HG03565 (cell line): ENCODE results near the gene FRS2.
A peak's percentile ranks its signal among the peaks of the same experiment; 100 is the strongest.
"Not testable (repeated sequence)": the region's sequence is repeated elsewhere in the genome, so short reads cannot be mapped to it uniquely, and the experiment has no call there.

Source experiments
- ATAC-seq: cut with Tn5 transposase; IDR thresholded peaks from one replicate; pipeline ENCODE4 v1.9.1; 2021; ENCODE audit warnings: mild to moderate bottlenecking, moderate library complexity; ENCODE audit not compliant: unreplicated experiment

FRS2 gene, protein sequence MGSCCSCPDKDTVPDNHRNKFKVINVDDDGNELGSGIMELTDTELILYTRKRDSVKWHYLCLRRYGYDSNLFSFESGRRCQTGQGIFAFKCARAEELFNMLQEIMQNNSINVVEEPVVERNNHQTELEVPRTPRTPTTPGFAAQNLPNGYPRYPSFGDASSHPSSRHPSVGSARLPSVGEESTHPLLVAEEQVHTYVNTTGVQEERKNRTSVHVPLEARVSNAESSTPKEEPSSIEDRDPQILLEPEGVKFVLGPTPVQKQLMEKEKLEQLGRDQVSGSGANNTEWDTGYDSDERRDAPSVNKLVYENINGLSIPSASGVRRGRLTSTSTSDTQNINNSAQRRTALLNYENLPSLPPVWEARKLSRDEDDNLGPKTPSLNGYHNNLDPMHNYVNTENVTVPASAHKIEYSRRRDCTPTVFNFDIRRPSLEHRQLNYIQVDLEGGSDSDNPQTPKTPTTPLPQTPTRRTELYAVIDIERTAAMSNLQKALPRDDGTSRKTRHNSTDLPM

DNA sequence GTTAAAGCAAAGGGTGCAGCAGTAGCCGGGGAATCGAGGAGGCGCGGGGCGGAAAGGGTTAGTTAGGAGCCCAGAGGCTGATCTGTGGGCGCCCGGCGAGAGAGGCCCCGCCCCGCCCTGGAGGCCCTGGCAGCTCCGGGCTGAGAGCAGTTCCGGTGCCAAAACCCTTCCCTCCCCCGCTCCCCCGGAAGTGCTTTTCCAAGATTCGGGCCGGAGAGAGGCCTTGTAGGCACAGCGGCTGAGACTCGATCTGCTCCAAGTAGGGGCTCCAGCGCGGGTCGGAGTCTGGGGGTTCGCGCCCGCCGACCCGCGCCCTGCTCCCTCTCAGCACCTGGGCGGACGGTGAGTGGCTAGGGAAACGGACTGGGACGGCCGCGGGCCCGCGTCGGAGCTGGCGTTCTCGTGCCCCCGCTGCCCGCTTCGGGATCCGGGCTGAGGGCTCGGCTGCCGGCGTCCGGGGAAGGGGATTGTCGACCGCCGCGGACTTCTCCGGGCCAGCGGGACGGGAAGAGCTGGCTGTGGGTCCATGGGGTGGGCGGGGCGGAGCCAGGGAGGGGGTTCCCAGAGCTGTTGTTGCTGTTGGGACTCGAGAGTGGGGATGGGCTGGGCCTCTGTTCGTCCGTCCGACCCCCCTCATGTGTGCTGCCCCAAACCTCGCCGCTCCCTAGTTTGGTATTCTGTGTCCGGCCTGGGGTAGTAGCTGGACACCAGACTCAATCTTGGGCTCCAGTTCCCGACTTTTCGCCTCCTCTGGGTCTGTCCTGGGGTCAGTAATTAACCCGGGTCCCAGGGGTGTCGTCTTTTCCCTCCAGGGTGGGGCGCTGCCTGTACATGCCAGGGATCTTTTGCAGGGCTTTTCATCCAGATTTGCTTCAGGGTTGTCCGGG is at the start of gene FRS2:
TSS of gene FRS2 (plus strand) at position 200 of the 887 bp plus-strand sequence. CDS start 98,643 bp downstream, outside the sequence.
- ATAC-seq, result peak; percentile 80

DNA sequence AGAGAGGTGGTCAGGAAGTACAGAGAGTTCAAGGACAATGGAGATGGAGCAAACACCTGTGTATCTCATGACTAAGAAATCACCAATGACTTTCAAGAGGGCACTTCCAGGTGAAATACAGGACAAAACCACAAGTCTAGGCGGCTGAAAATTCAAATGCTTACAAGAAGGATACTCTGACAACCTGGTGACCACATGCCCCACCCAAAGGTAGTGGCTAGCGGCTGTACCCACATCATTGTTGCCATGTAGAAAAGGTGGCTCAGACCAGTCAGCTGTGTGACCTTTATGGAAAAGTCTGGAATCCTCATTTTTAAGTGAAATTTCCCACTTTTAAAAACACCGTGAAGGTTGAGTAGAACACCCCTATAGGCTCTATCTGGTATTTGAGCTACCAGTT is 48.6 kb upstream of the FRS2 start:
- no peak for ATAC-seq

DNA sequence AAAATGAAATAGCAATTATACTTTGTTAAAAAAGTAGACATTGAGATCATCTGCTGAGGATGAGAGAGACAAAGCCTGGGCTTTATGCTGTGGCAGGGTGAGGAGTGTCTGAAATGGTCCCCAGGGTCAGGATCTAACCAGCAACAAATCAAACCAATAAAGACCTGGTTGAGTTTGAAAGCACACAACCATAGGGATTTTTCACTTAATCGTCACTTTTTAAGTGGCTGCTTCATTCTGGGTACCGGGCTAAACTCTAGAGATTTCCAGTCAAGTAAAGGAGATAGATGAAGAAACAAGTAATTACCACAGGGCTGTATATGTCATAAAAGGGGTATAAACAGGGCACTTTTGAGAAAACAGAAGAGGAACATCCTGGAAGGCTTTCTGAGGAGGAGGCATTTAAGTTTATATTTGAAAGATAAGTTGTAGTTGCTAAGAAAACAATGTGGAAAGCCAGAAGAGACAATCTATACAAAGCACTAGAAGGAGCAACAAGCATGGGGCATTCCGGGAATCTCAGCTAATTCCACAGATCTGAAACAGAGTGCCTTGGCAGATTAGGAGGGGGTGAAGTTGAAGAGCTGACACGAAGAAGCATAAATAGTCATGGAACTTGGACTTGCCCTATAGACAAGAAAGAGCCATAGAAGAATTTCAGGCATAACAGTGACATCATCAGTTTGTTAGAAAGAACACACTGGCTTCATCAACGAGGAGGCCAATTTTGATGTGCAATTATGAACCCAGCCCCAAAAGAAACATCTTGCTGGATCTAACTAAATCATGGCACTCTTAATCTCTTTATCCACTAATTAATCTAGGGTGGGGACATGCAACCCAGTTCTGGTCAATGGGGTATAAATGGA is 46.9 kb upstream of the FRS2 start:
- ATAC-seq, result no peak

DNA sequence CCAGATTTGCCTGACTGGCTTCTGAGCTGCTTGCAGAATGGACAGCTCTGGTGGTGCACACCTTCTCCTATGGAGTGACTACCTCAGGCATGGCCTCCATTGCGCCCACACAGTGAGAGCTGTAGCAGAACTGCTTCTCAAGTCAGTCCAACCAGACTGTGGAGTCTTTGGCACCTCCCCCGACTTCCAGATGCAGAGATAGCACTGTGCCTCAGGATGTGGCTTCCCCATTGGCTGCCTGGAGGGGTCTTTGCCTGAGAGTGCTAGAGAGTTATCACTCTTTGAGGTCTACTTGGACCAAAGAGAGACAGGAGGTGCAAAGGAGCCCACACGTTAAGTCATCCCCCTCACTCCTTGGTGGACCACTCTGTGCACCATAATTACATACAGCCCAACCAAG is 44.8 kb upstream of the FRS2 start:
- no peak for ATAC-seq

DNA sequence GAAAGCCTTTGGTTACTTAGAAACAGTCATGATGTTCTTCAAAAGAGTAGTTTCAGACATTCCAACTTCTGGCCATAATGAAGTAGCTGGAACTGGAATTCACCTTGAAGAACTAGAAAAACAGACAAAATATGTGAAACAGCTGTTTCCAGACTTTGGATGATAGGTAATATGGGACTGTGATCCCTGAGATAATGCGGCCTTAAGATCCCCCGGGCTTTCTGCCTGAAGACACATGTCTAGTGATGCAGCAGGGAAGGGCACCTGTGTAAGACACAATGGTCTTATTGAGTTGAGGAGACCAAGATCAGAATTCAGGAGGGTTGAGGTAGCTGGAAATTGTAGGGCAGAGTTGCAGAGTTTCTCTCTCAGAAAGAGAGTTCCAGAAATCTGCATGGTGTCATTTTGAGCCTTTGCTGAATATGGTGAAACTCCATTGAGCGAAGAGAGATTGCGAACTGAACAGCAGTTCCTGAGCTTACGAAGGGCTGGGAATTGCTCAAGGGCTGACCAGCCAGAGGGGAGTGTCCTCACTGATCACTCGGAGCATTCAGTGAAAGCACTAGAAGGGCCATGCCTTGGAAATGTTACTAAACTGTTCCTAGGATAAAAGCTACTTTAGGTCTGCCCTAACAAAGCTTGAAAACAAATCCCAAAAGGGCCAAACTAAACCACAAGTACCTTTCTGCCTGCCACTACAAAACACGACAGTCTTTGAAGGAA is 41.7 kb upstream of the FRS2 start:
- ATAC-seq, result no peak

DNA sequence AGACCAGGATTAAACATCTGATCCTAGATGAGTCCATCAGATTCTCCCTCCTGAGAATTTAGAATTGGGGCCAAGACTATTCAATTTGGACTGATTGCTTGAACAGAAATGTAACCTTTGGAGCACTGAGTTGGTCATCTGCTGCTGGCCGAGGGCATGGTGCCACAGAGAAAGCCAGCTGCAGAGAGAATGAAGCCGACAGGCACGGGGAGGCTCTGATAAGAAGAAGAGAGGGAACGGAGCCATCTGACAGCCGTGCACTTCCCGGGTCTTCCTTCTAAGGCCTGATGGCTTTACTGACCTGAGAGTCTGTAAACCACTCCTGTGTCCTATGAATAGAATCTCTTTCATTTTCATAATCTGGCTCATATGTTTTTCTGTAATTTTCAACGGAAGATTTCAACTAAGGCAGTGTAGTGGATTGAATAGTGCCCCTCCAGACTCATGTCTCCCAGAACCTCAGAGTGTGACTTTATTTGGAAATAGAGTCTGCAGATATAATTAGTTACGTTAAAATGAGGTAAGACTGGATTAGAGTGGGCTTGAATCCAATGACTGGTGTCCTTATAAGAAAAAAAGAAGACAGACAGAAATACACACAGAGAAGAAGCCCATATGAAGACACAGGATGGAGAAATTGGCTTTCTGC is 39.1 kb upstream of the FRS2 start:
- ATAC-seq, result no peak

DNA sequence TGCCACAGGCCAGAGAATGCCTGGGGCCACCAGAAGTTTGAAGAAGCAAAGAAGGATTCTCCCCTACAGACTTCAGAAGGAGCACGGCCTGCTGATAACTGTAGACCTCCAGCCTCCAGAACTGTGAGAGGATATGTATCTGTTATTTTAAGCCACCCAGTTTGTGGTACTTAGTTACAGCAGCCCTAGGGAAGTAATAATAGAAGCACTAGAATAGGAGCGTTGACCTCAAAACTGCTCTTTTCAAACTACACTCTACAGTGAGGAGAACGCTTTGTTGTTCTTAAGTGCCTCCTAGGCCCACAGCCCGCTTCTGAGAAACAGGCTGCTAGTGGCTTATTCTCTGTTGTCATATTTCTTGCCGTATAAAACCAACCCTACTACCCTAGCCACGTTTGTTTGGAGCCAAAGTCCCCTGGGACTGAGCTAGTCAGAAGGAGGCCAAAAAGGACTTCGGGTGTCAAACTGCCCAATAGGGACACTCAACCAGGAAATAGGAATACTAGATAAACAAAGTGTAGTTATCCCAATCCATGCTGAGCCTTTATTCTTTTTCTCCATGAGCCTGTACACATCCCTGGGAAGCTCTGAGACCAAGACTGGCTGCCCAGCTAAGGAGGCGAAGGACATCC is 38.5 kb upstream of the FRS2 start:
- ATAC-seq, result no peak

DNA sequence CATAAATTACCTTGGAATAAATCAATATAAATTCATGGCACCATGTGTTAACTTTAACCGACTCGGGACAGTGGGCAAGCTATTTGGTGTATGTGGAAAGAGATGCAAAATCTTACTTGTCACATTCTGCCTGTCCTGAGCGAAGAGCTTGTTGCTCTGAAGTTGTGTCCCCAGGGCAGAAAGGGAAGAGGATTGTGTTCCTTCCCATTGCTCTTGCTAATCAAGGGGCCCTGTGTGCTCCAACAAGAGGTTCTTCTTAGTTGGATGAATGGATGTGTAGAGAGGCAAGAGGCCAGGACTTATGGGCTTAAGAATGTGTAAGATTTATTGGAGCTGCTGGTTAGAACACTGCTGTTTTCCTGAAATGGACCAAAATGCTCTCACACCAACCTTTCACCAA is 36.5 kb upstream of the FRS2 start:
- no peak for ATAC-seq

DNA sequence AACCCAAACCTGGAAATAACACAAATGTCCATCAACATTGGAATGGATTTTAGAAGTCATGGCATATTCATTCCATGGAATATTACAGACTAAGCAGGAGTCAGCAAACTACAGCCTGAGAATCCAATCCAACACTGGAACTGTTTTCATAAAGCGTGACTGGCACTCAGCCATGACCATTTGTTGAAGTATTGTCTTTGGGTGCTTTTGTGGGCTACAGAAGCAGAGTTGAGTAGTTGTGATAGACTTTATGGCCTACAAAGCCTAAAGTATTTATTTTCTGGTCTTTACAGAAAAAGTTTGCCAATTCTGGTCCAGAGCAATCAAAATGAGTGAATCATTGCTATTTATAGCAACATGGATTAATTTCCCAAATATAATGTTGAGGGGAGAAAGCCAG is 34.5 kb upstream of the FRS2 start:
- no peak for ATAC-seq

DNA sequence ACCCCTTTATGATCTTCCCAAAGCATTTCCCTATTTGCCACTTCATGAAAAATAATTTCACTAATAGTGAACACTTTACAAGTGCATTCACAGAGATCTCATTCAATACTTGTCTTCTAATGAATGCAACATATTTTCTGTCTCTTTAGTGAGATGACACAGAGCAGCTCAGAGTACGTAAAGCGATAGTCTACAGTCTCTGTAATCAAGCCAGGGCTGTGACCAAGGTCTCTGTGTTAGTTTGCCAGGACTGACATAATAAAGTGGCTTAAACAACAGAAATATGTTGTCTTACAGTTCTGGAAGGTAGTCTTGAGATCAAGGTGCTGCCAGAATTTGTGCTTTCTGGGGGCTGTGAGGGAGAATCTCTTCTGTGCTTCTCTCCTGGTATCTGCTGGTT is 33.1 kb upstream of the FRS2 start:
- ATAC-seq, result no peak

DNA sequence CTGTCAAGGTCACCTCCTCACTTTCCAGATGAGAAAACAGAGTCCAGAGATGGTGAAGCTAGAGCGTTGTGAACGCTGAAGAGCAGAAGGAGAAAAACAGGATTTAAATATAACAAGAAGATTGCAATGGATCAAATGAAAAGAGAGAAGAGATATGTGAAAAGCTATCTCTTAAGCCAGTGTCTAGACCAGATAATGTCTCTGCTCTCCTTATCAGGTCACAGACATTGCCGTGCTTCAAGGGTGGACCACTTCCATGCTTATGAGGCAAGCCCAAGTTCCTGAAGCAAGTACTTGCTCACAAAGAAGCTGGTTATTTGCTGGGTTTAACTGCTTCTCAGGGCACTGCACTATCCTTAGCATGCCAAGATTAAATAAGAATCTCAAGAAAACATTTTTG is 31.6 kb upstream of the FRS2 start:
- no peak for ATAC-seq

DNA sequence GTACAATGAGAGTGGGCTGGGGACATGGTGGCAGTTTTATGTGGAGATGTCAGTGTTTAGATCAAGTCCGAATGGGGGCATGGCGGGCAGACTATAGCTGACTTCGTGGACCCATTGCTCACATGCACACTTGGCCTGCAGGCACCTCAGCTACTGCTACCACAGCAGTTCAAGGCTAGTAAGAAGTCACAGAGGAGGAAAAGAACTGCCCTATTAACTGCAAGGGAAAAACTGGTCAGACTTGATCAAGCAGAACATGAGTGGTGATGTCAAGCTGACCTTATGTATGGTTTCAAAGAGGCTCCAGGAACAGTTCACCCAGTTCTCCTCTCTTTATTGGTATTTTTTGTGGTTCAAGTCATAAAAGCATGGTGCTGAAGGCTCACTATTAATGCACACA is 30.2 kb upstream of the FRS2 start:
- ATAC-seq, result no peak

DNA sequence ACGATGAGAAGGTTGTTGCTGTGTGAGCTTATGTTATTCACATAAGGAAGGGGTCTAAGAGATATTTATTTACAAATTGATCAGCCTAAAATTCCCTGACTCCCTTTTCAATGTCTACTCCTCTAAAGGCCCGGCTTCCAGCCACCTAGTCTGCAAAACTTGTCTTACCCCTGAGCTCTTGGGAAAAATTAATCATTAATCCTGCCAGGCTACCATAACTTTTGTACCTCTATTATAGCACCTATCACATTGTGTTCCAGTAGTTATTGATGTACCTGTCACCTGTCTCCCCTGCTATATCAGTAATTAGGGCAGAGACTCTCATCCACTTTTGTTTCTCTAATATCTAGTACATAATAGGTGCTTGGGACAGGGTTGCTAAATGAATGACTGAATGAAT is 29.3 kb upstream of the FRS2 start:
- ATAC-seq, result no peak

DNA sequence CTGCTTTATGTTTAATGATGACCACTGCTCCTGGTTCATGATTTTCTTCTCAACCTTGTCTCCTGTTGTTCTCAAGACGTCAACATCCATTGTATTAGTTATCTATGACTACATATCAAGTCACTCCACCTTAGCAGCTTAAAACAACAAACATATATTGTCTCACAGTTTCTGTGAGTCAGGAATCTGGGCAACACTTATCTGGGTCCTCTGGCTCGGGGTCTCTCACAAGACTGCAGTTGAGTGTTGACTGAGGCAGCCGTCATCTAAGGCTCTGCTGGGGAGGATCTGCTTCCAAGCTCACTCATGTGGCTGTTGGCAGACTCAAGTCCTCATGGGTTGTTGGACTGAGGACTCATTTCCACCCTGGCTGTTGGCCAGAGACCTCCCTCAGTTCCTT is 27.3 kb upstream of the FRS2 start:
- ATAC-seq, result no peak

DNA sequence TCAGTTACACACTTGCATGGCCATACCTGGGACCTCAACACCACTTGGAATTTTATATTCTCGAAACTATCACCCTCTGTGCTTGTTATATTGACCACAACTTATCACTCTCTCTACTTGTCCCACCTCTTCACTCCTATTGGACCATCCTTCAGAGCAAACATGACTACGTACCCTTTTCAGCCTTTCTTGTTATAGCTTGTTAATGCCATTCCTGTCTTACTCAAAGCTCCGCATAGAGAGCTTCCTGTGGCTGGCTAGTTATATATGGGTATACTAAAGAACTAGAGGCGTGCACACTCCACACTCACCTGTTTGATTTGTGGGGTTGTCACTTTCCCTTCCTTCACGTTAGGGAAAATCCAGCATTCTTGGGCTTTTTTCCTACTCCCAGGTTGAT is 26.3 kb upstream of the FRS2 start:
- ATAC-seq, result no peak

DNA sequence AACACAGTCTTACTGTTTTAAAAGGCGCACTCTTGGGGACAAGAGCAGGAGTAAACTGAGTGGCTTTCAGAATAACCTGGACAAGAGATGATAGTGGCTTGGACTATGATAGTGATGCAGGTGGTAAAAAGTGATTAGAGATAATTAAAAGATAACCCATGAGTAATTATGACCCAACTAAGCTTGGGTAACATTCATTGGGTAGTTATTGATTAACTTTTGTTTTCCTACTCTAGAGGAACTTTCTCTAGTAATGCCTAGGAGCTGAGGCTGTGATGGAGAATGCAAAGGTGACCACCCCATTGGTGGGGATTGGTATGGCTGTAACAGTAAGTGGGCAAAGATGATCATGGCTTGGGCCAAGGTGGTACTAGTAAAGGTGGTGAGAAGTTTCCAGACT is 22.3 kb upstream of the FRS2 start:
- no peak for ATAC-seq

DNA sequence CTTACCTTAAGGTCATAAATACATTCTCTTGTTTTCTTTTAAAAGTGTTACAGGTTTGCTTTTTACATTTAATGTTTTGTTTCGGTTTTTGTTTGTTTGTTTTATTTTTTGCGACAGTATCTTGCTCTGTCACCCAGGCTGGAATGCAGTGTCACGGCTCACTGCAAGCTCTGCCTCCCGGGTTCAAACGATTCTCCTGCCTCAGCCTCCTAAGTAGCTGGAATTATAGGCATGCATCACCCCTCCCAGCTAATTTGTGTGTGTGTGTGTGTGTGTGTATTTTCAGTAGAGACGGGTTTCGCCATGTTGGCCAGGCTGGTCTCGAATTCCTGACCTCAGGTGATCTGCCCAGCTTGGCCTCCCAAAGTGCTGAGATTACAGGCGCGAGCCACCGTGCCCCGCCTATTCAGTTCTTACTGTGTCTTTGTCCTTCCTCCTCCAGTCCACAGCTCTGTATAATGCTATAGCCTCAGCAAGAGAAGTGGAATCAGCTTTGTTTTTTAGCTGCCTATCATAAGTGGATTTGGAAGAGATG is 17.5 kb upstream of the FRS2 start:
- not testable (repeated sequence) for ATAC-seq

DNA sequence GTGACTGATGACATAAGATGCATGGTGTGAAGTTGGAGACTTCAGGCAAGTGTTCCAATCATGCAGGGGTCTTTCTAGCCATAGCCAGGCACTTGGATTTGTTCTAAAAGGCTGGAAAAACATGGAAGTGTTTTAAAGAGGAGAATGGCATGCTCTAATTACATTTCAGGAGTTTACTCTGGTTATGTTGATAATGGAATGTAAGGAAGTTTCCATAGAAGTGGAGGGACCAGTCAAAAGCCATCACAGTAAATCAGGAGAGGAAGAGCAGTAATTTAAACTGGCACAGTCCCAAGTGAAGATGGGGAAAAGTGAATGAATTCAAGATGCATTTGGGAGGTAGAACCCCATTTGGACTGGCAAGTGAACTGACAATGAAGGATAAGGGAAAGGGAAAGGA is 13.9 kb upstream of the FRS2 start:
- ATAC-seq, result no peak

DNA sequence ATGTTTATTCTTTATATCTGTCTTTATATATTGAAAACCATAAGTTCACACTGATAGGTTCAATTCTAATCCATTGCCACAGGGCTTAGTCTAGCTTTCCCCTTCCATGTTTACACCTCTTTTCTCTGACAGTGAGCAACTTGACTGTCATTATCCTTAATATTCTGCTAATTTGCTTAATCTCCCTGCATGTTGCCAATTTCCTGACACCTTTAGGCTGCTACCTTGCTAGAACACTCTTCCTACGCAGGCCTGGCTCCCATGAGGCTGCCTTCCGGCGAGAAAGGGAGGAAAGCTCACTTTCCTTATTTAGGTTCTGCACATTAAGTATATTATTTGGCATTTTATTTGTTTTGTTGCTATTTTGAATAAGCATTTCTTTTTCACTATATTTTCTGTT is 12.8 kb upstream of the FRS2 start:
- no peak for ATAC-seq
